ENCODE measurements around the gene CEACAM19.

The CEACAM19 gene

DNA sequence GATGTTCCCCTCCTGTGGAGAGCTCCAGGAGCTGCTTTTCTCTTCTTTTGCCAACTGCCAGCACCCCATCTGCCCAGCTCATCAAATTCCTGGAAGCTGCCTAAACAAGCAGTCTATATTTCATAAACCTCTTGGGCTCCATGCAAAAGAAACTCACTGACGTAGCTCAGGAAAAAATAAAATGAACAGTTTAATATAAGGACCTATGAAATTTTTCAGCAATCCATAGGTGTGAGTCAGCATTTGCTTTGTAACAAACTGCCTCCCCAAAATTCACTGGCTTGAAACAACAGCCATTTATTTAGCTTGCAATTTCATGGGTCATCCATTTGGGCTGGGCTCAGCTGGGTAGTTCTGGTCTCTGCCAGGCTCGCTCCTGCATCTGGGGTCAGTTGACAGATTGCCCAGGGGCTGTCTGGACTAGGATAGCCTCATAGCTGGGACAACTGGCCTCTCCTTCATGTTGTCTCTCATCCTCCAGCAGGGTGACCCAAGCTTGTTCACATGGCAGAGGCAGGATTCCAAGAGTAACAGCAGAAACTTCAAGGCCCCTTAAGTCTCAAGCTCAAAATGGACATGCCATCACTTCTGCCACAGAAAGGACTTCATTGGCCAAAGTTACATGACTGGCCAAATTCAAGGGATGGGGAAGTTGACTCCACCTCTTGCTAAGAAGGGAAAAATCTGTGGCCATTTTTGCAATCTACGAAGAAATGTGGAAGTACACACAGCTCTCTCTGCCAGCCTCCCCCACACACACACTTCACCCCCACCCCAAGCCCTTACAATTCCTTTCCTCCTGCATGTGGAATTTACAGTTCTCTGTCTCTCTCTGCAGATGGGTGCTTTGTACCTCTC lies 35.5 kb upstream of the CEACAM19 start:
- no peak overlapping the region for H3K4me3 ChIP-seq (ENCODE audit: low read length in 2 of 2)
- no peaks in the 10 kb centered on the region for H3K9me3 ChIP-seq (ENCODE audit: control insufficient read depth in 2 of 2, low read length in 2 of 2)
- no peaks in the 10 kb centered on the region for H3K4me1 ChIP-seq (ENCODE audit: control insufficient read depth, insufficient read depth, low read length)
- peaks cover 0 to 2% of the 10 kb centered on the region in 2 donors for H3K27me3 ChIP-seq (ENCODE audit: control insufficient read depth in 1 of 2, insufficient read depth in 2 of 2, low read length in 2 of 2)
- no peak overlapping the region for H3K9ac ChIP-seq (ENCODE audit: low read length in 2 of 2)
- H3K36me3 ChIP-seq (ENCODE audit: control insufficient read depth in 2 of 2, insufficient read depth in 2 of 2, low read length in 2 of 2) = no peaks in the 10 kb centered on the region
- no peak overlapping the region for H3K27ac ChIP-seq (ENCODE audit: low read length)

DNA sequence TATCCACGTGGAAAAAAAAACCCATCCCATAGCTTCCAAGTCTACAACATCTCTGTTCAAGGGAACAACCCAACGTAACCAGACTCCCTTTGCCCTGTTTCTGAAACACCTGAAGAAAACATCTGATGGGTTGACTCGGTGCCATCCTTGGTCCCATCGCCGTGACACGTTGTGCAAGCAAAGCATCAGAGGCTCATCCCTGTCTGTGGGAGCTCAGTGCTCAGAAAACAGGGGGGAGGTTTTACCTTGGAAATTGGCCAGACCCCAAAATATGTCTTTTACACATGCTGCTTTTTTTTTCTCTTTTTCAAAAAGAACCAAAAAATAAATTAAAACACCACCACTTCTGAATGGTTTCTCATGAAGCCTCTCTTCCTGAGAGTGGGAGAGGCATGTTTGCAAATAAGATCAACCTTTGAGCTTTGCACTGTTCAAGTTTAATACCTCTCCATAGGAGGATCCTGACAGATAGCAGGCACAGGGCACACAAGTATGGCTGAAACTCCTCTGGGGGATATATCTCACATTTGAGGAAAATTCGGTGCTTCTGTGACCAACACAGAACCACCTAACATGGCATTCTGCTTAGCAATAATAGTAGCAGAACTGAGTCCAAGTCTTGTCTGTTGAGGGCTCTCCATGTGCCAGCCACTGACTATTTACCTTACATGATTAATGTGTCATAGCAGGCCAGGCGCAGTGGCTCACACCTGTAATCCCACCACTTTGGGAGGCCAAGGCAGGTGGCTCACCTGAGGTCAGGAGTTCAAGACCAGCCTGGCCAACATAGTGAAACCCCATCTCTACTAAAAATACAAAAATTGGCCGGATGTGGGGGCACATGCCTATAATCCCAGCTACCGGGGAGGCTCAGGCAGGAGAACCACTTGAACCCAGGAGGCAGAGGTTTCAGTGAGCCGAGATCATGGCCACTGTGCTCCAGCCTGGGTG lies 34.6 kb upstream of the CEACAM19 start:
- H3K27ac ChIP-seq (ENCODE audit: low read length) = no peak overlapping the region

DNA sequence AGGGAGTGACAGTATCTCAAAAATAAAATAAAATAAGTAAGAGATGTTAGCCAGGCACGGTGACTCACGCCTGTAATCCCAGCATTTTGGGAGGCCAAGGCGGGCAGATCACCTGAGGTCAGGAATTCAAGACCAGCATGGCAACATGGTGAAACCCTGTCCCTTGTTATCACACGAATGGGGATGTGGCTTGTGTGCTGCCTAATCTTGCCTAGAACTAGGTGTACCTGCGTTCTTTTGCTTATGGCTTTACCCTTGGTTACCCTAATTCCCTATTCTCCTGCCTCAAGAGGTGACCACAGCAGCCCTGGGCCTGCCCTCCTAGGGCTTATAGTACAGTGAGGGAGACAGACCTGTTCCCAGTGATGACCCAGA lies 33.9 kb upstream of the CEACAM19 start:
- H3K4me3 ChIP-seq (ENCODE audit: low read length in 2 of 2) = no peak overlapping the region
- H3K27me3 ChIP-seq (ENCODE audit: control insufficient read depth in 1 of 2, insufficient read depth in 2 of 2, low read length in 2 of 2) = peaks cover 0 to 2% of the 10 kb centered on the region in 2 donors
- no peak overlapping the region for H3K9ac ChIP-seq (ENCODE audit: low read length in 2 of 2)
- H3K4me1 ChIP-seq (ENCODE audit: control insufficient read depth, insufficient read depth, low read length) = no peaks in the 10 kb centered on the region
- no peak overlapping the region for H3K27ac ChIP-seq (ENCODE audit: low read length)
- H3K36me3 ChIP-seq (ENCODE audit: control insufficient read depth in 2 of 2, insufficient read depth in 2 of 2, low read length in 2 of 2) = no peaks in the 10 kb centered on the region
- H3K9me3 ChIP-seq (ENCODE audit: control insufficient read depth in 2 of 2, low read length in 2 of 2) = no peaks in the 10 kb centered on the region

More for the DNA sequence above, 34.6 kb upstream of the CEACAM19 start:
- Histone ChIP-seq H3K9me3 (ENCODE audit: control insufficient read depth in 2 of 2, low read length in 2 of 2) (no peaks in the 10 kb centered on the region), H3K4me3 (ENCODE audit: low read length in 2 of 2) (no peak overlapping the region), H3K9ac (ENCODE audit: low read length in 2 of 2) (no peak overlapping the region), H3K4me1 (ENCODE audit: control insufficient read depth, insufficient read depth, low read length) (no peaks in the 10 kb centered on the region), H3K27me3 (ENCODE audit: control insufficient read depth in 1 of 2, insufficient read depth in 2 of 2, low read length in 2 of 2) (peaks cover 0 to 2% of the 10 kb centered on the region in 2 donors), H3K36me3 (ENCODE audit: control insufficient read depth in 2 of 2, insufficient read depth in 2 of 2, low read length in 2 of 2) (no peaks in the 10 kb centered on the region)

DNA sequence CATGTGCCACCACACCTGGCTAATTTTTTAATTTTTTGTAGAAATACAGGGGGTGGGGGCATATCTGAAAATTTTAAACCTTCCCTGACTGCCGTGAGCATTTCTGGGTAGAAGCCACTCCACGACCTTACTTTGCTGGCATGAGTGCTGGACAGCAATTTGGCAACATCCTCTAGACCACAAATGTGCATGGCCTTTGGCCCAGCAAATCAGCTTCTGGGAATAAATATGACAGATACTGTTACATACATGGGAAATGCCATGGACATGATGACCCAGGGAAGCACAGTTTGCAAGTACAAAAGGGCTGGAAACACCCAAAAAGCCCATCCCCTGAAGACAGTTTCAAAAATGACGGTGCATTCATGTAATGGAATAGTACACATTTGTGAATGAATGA lies 30.8 kb upstream of the CEACAM19 start:
- Histone ChIP-seq H3K4me3 (ENCODE audit: low read length in 2 of 2) (no peak overlapping the region), H3K4me1 (ENCODE audit: control insufficient read depth, insufficient read depth, low read length) (peaks cover 3% of the 10 kb centered on the region), H3K9ac (ENCODE audit: low read length in 2 of 2) (no peak overlapping the region), H3K36me3 (ENCODE audit: control insufficient read depth in 2 of 2, insufficient read depth in 2 of 2, low read length in 2 of 2) (no peaks in the 10 kb centered on the region), H3K27me3 (ENCODE audit: control insufficient read depth in 1 of 2, insufficient read depth in 2 of 2, low read length in 2 of 2) (peaks cover 0 to 2% of the 10 kb centered on the region in 2 donors), H3K27ac (ENCODE audit: low read length) (no peak overlapping the region), H3K9me3 (ENCODE audit: control insufficient read depth in 2 of 2, low read length in 2 of 2) (no peaks in the 10 kb centered on the region)

DNA sequence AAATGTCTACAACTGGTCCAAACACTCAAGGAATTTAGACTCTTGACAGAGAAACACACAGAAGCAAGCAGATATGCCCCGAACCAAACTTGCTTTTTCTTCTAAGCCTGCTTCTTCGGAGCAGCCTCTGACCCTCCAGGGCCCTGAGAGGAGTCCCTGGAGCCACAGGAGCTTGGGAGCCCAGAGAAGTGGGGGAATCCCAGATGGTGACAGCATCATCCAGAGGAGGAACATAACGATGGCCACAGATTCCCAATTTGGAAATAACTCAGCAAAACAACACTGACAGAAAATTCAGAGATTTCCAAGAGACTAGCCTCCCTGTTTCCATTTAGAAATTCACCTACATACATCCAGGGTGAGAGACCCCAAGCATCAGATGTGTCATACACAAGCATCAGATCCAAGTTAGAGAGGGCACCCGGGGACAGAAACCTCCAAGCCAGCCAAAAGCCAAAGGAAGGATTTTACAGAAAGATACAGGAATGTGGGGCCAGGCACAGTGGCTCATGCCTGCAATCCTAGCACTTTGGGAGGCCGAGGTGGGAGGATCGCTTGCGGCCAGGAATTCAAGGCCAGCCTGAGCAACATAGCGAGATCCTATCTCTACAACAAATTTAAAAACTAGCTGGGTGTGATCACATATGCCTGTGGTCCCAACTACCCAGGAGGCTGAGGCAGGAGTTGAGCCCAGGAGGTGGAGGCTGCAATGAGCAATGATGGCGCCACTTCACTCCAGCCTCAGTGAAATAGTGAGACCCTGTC lies 29.6 kb upstream of the CEACAM19 start:
- Histone ChIP-seq H3K4me3 (ENCODE audit: low read length in 2 of 2) (no peak overlapping the region), H3K27me3 (ENCODE audit: control insufficient read depth in 1 of 2, insufficient read depth in 2 of 2, low read length in 2 of 2) (peaks cover 0 to 2% of the 10 kb centered on the region in 2 donors), H3K9ac (ENCODE audit: low read length in 2 of 2) (no peak overlapping the region), H3K36me3 (ENCODE audit: control insufficient read depth in 2 of 2, insufficient read depth in 2 of 2, low read length in 2 of 2) (no peaks in the 10 kb centered on the region), H3K27ac (ENCODE audit: low read length) (no peak overlapping the region), H3K9me3 (ENCODE audit: control insufficient read depth in 2 of 2, low read length in 2 of 2) (no peaks in the 10 kb centered on the region), H3K4me1 (ENCODE audit: control insufficient read depth, insufficient read depth, low read length) (peaks cover 3% of the 10 kb centered on the region)

DNA sequence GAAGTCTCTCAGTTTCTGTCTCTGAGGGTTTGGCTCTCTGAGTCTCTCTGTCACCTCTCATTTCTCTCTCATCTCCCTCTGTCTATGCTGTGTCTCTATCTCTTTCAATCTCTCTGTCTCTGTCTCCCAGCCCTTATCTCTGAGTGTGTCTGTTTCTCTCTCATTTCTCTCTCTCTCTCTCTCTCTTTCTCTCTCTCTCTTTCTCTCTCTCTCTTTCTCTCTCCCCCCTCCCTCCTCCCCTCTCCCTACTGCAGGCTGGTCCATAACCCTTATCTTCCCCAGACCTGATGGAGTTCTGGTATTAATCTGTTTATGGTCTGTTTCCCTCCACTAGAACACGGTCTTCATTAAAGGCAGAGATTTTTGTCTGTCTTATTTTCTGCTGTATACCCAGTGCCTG lies 28.9 kb upstream of the CEACAM19 start:
- no peaks in the 10 kb centered on the region for H3K9me3 ChIP-seq (ENCODE audit: control insufficient read depth in 2 of 2, low read length in 2 of 2)
- no peak overlapping the region for H3K4me3 ChIP-seq (ENCODE audit: low read length in 2 of 2)
- H3K9ac ChIP-seq (ENCODE audit: low read length in 2 of 2) = no peak overlapping the region
- H3K36me3 ChIP-seq (ENCODE audit: control insufficient read depth in 2 of 2, insufficient read depth in 2 of 2, low read length in 2 of 2) = peaks cover 0 to 2% of the 10 kb centered on the region in 2 donors
- H3K27me3 ChIP-seq (ENCODE audit: control insufficient read depth in 1 of 2, insufficient read depth in 2 of 2, low read length in 2 of 2) = no peaks in the 10 kb centered on the region
- peaks cover 3% of the 10 kb centered on the region for H3K4me1 ChIP-seq (ENCODE audit: control insufficient read depth, insufficient read depth, low read length)
- H3K27ac ChIP-seq (ENCODE audit: low read length) = no peak overlapping the region

DNA sequence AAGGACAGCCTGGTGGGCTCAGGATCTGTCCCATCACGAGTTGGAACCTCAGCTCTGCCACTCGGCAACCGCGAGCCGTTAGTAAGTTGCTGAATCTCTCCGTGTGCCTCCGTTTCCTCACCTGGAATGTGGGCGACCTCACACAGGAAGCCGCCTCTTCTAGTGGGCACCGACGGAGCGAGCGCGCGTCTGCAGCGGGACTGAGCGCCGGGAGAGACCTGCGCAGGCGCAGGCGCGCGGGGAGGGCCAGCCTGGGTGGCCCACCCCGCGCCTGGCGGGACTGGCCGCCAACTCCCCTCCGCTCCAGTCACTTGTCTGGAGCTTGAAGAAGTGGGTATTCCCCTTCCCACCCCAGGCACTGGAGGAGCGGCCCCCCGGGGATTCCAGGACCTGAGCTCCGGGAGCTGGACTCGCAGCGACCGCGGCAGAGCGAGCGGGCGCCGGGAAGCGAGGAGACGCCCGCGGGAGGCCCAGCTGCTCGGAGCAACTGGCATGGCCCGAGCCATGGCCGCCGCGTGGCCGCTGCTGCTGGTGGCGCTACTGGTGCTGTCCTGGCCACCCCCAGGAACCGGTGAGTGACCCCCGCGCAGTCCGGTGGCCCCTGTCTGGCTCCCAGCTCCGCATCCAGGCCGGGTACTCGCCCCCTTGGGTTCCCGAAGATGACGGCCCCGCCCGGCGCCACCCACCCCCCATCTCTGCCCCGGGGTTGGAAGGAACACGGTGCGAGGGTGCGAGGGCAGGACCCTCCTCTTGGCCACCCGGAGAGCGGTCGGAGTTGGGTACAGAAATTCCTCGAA lies 27.5 kb upstream of the CEACAM19 start, which contains the start of gene PVR:
Gene PVR (plus strand): TSS at position 306 of the 797 bp plus-strand sequence. CDS start 187 bp downstream, at position 493.
- Histone ChIP-seq H3K4me1 (ENCODE audit: control insufficient read depth, insufficient read depth, low read length) (peaks cover 11% of the 10 kb centered on the region), H3K9ac (ENCODE audit: low read length in 2 of 2) (peak within 1 kb of the TSS; percentile 73 to 82), H3K9me3 (ENCODE audit: control insufficient read depth in 2 of 2, low read length in 2 of 2) (no peaks in the 10 kb centered on the region), H3K27ac (ENCODE audit: low read length) (no peak within 1 kb of the TSS), H3K4me3 (ENCODE audit: low read length in 2 of 2) (peak within 1 kb of the TSS; percentile 89 to 91), H3K36me3 (ENCODE audit: control insufficient read depth in 2 of 2, insufficient read depth in 2 of 2, low read length in 2 of 2) (peaks cover 4 to 8% of the 10 kb centered on the region in 2 donors), H3K27me3 (ENCODE audit: control insufficient read depth in 1 of 2, insufficient read depth in 2 of 2, low read length in 2 of 2) (no peaks in the 10 kb centered on the region)

DNA sequence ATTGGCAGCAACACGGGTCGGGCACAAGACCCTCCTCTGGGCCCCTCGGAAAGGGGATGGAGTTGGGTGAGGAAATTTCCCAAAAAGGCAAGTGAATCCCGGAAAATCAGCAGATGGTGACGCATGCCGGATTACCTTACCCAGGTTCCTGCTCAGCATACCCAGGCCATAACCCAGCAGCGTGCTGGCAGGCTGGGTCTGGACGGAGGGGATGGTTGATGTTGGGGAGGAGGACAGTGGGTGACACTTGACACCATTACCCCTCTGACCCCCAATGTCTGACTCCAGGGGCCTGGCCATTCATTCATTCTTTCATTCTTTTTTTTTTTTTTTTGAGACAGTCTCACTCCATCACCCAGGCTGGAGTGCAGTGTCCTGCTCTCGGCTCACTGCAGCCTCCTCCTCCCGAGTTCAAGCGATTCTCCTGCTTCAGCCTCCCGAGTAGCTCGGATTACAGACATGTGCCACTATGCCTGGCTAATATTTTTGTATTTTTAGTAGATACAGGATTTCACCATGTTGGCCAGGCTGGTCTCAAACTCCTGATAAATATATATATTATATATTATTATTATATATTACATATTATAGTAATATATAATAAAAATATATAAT lies 26.8 kb upstream of the CEACAM19 start:
- H3K9ac ChIP-seq (ENCODE audit: low read length in 2 of 2) = peak overlapping the region; percentile 73 to 82
- no peaks in the 10 kb centered on the region for H3K27me3 ChIP-seq (ENCODE audit: control insufficient read depth in 1 of 2, insufficient read depth in 2 of 2, low read length in 2 of 2)
- peaks cover 12% of the 10 kb centered on the region for H3K4me1 ChIP-seq (ENCODE audit: control insufficient read depth, insufficient read depth, low read length)
- H3K4me3 ChIP-seq (ENCODE audit: low read length in 2 of 2) = peak overlapping the region; percentile 89 to 91
- H3K9me3 ChIP-seq (ENCODE audit: control insufficient read depth in 2 of 2, low read length in 2 of 2) = no peaks in the 10 kb centered on the region
- no peak overlapping the region for H3K27ac ChIP-seq (ENCODE audit: low read length)
- peaks cover 7 to 12% of the 10 kb centered on the region in 2 donors for H3K36me3 ChIP-seq (ENCODE audit: control insufficient read depth in 2 of 2, insufficient read depth in 2 of 2, low read length in 2 of 2)

DNA sequence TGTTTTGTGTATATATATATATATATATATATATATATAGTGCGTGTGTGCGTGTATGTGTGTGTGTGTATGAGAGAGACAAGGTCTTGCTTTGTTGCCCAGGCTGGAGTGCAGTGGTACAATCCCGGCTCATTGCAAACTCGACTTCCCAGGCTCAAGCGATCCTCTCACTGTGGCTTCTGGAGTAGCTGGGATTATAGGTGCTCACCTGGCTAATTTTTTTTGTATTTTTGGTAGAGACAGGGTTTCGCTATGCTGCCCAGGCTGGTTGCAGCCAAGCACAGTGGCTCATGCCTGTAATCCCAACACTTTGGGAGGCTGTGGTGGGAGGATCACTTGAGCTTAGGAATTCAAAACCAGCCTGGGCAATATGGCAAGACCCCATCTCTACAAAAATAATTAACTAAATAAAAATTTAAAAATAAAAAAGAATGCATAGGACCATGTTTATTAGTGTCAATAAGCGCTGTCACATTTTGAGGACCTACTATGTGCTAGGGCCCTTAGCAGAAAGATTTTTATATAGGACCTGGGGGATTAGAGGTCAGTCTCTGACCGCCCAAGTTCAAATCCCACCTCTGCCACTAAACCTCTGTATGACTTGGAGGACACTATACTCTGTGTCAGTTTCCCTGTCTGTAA lies 25.8 kb upstream of the CEACAM19 start:
- H3K27ac ChIP-seq (ENCODE audit: low read length) = no peak overlapping the region

More for the DNA sequence above, 25.8 kb upstream of the CEACAM19 start:
- no peak overlapping the region for H3K4me3 ChIP-seq (ENCODE audit: low read length in 2 of 2)
- peaks cover 12% of the 10 kb centered on the region for H3K4me1 ChIP-seq (ENCODE audit: control insufficient read depth, insufficient read depth, low read length)
- no peaks in the 10 kb centered on the region for H3K9me3 ChIP-seq (ENCODE audit: control insufficient read depth in 2 of 2, low read length in 2 of 2)
- peaks cover 16 to 21% of the 10 kb centered on the region in 2 donors for H3K36me3 ChIP-seq (ENCODE audit: control insufficient read depth in 2 of 2, insufficient read depth in 2 of 2, low read length in 2 of 2)
- H3K27me3 ChIP-seq (ENCODE audit: control insufficient read depth in 1 of 2, insufficient read depth in 2 of 2, low read length in 2 of 2) = no peaks in the 10 kb centered on the region
- H3K9ac ChIP-seq (ENCODE audit: low read length in 2 of 2) = no peak overlapping the region

All from stomach smooth muscle (tissue), 2 donors.